ENCODE results near the gene DRD1.

DNA sequence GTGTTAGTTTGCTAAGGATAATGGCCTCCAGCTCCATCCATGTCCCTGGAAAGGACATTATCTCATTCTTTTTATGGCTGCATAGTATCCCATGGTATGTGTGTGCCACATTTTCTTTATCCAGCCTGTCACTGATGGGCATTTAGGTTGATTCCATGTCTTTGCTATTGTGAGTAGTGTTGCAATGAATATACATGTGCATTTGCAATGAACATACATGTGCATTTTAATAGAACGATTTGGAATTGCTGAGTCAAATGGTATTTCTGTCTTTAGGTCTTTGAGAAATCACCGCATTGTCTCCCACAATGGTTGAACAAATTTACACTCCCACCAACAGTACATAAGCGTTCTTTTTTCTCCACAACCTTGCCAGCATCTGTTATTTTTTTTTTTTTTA, 37.7 kb downstream of the DRD1 start:
- TF ChIP-seq ZNF274 (IDR thresholded peaks at IDR 0.05; ENCODE audit: low read depth, low read length), result no peak
- no peak for TF ChIP-seq YY1 (IDR thresholded peaks at IDR 0.05; ENCODE audit: insufficient read depth, insufficient read length)
- TF ChIP-seq SUZ12 (IDR thresholded peaks at IDR 0.05; ENCODE audit: extremely low read depth, insufficient read depth, insufficient read length), result no peak

Data from NT2/D1 (cell line).